ENCODE results near the gene PRDM12.
"Not testable (repeated sequence)": the region's sequence is repeated elsewhere in the genome, so short reads cannot be mapped to it uniquely, and the experiment has no call there.

PRDM12 gene

DNA sequence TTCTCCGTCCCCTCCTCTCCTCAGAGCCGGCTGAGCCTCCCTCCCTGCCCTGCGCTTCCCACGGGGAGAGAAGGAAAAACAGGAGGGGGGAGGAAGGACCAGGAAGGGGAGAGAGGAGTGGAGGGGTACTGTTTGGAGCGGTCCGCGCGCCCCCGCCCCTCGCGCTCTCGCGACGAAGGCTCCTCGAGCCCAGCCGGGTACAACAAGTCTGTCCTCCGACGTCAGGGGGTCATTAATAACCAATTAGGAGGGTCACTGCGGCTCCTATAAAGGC, 480 bp upstream of the PRDM12 start:
- no peak for DNase-seq (ENCODE audit: low read depth, low spot score)

DNA sequence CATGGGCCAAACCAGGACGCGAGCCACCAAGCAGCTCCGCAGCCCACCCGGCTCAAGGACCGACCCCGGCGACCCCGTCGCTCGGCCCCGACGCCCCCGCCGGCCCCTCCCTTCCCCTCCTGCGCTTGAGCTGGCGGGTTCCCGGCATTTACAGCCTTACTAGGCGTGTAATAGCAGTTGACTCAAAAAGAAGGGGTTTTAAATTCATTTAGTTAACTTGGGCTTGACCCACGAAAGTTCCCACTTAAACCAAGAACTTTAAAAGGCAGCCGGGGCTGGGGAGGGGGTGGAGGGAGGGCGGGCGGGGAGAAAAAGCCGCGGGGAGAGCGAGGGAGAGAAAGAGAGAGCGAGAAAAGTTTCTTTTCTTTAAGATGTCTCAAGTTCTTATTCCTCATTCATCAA, 636 bp downstream of the PRDM12 start:
- no peak for DNase-seq (ENCODE audit: low read depth, low spot score)

DNA sequence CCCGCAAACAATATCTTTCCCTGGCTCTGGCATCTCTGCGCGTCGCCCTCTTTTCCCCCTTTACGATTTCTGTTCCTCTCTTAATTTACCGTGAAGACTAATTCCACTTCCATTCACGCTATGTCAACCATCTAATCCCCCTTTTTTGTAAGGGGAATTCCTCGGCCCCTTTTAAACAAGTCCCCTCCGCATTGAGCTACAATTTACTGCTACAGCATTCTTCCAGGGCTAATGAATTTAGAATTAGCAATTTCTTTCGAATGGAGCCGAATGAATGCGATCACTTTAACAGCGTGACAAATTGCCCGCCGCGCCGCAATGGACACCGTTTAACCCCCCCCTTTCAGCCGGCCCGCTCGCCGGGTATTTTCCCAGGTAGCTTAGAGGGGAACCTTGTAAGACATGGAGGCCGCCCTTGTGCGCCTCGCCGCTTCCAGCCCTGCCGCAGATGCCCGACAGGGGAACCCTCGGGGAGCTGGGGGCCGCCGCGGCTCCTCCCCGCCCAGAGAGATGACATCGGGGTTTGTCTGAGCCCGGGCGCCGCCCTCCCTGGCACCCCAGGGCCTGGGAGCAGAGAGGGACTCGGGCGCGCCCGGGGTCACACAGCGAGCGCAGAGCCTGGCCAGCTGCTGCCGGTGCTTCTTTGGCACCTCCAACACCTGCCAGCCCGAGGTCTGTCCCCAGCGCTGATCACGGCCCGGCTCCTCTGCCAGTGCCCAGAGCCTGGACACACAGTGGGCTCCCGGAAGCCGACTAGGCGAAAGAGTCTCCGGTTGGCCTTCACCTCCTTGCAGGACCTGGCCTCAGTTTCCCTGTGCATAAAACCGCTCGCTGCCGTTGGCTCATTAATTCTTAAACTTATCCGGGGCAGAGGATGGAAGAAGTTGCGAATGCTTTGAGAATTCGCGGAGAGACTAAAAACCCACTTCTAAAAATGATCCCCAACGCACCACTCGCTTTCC, 1.3 kb downstream of the PRDM12 start:
- DNase-seq (ENCODE audit: low read depth, low spot score): no peak

DNA sequence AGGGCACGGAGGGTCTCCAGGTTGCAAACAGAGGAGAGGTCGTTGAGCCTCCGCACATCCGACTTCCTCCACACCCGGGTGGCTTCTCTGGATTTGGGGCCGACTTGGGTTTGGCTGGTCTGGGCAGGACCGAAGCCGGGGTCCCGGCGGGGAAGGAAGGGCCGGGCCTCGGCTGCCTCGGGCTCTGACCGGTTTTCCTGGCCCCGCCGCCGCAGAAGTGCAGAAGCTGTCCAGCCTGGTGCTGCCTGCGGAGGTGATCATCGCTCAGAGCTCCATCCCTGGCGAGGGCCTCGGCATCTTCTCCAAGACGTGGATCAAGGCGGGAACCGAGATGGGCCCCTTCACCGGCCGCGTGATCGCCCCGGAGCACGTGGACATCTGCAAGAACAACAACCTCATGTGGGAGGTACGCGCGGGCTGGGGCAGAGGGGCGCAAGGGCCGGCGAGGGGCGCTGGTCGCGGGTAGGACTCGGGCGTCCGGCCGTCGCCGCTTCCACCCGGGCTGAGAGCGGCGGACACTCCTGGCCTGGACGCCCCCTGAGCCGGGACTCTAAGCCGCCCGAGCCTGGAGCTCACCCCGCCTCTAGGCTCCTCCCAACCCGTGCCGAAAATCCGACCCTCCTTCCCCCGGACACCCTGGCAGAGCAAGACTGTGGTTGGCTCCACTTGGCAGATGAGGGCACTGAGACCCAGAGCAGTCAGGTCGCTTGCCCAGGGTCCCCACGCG, 2.2 kb downstream of the PRDM12 start:
- DNase-seq (ENCODE audit: low read depth, low spot score): no peak

- no peak for DNase-seq (ENCODE audit: low read depth, low spot score)
Observed at GRCh38 chr9:130667120-130667435, 2.7 kb downstream of the PRDM12 start.

DNA sequence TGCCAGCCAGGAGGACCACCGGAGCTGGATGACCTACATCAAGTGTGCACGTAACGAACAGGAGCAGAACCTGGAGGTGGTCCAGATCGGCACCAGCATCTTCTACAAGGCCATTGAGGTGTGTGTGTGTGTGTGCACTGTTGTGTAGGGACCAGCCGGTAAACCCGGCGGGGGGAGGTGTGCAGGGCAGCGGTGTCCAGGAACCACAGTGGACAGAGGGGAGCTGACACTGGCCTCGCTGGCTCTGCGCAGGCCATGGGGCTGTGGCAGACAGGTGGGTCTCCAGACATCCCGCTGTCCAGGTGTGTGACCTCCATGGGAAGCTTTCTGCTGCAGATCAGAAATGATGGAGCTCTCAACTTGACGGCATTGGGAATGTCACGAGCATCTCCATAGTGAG, 3.8 kb downstream of the PRDM12 start:
- no peak for DNase-seq (ENCODE audit: low read depth, low spot score)

- no peak for DNase-seq (ENCODE audit: low read depth, low spot score)
Observed at GRCh38 chr9:130668659-130669058, 4.3 kb downstream of the PRDM12 start.

GRCh38 chr9:130669965-130670364, 5.6 kb downstream of the PRDM12 start:
- DNase-seq (ENCODE audit: low read depth, low spot score): no peak

- DNase-seq (ENCODE audit: low read depth, low spot score): no peak
Observed at GRCh38 chr9:130670644-130671043, 6.2 kb downstream of the PRDM12 start.

- no peak for DNase-seq (ENCODE audit: low read depth, low spot score)
Observed at GRCh38 chr9:130672466-130672865, 8.1 kb downstream of the PRDM12 start.

- DNase-seq (ENCODE audit: low read depth, low spot score): no peak
Observed at GRCh38 chr9:130672933-130673615, 8.7 kb downstream of the PRDM12 start.

DNA sequence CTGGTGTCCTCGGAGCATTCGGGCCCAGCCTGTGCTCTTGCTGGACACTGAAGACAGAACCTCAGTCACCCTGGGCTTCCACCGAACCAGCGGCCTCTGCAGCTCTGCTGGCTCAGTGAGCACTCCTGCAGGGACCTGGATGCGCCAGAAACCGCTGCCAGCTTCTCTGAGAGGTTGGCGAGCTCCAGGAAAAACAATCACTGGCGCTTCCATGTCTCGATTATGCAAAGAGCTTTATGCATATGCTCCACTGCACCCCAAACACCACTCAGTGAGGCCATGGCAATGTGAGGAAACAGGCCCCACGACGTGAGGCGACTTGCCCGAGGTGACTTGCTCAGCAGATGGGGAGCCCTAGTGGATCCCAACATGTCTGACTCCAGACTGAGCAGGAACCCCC, 11.0 kb downstream of the PRDM12 start:
- DNase-seq (ENCODE audit: low read depth, low spot score): no peak

- no peak for DNase-seq (ENCODE audit: low read depth, low spot score)
Observed at GRCh38 chr9:130677252-130677651, 12.9 kb downstream of the PRDM12 start.

DNA sequence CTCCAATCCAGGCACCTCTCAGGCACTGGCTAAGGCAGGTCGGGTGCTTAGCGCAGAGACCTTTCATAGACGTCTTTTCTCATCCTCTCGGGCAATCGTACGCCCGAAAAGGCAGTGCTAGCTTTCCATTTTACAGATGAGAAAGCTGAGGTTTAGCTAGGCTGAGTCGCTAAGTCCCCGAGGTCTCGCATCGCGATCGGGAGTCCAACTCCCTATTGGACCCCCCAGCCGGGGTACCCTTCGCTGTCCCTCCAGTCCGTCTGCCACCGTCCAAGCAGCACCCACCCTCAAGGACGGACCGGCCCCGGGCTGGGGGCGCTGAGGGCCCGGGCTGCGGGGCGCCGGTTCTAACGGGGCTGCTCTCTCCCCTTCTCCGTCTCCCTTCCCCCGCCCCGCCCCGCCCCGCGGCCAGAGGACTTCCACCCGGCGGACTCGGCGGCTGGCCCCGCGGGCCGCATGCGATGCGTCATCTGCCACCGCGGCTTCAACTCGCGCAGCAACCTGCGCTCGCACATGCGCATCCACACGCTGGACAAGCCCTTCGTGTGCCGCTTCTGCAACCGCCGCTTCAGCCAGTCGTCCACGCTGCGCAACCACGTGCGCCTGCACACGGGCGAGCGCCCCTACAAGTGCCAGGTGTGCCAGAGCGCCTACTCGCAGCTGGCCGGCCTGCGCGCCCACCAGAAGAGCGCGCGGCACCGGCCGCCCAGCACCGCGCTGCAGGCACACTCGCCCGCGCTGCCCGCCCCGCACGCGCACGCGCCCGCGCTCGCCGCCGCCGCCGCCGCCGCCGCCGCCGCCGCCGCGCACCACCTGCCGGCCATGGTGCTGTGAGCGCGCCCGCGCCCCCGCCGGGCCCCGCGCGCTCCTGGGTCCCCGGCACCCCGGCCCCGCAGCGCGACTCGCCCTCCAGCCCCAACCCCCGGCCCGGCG, 16.7 kb downstream of the PRDM12 start:
- DNase-seq (ENCODE audit: low read depth, low spot score): no peak

- DNase-seq (ENCODE audit: low read depth, low spot score): no peak
Observed at GRCh38 chr9:130681769-130682420, 17.5 kb downstream of the PRDM12 start.

- no peak for DNase-seq (ENCODE audit: low read depth, low spot score)
Observed at GRCh38 chr9:130682421-130683121, 18.2 kb downstream of the PRDM12 start.

GRCh38 chr9:130685104-130685503, 20.7 kb downstream of the PRDM12 start:
- DNase-seq (ENCODE audit: low read depth, low spot score): no peak

DNA sequence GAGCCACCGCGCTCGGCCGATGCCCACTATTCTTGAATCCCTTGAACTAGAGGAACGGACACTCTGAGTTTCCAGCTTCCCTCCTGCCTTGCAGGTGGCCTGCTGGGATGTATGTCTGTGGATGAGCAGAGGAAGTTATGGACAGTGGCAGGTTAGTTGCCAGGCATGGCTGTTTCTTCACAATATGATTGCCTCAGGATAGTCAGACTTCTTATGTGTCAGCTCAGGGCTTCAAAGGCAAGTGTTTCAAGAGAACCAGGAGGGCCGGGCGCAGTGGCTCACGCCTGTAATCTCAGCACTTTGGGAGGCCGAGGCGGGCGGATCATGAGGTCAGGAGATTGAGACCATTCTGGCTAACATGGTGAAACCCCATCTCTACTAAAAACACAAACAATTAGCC, 21.6 kb downstream of the PRDM12 start:
- DNase-seq (ENCODE audit: low read depth, low spot score): not testable (repeated sequence)

DNA sequence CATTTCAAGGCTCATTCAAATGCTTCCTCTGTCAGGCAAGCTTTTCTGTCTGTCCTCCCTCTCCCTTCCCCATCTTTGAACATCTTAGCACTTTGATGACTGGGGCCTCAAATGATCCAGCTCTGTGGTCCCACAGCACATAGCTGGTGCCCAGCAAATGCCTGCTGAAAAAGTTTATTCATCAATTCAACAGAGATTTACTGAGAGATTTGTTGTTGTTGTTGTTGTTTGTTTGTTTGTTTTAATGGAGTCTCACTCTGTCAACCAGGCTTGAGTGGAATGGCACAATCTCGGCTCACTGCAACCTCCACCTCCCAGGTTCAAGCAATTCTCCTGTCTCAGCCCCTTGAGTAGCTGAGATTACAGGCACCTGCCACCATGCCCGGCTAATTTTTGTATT, 23.2 kb downstream of the PRDM12 start:
- DNase-seq (ENCODE audit: low read depth, low spot score): no peak

- DNase-seq (ENCODE audit: low read depth, low spot score): no peak
Observed at GRCh38 chr9:130688072-130688471, 23.7 kb downstream of the PRDM12 start.

- DNase-seq (ENCODE audit: low read depth, low spot score): no peak
Observed at GRCh38 chr9:130689572-130689936, 25.2 kb downstream of the PRDM12 start.

Measured in activated CD4-positive, CD25-positive, alpha-beta regulatory T cell treated with anti-CD3 and anti-CD28 coated beads, Interleukin-2, amount 50 U/mL, for 16 hours (primary cell).